Skeletal muscle tissue (tissue), 4 donors: ENCODE data around the gene FFAR3. TPM values are rescaled to one million over a fixed set of nuclear protein-coding genes. Genes with fewer than 3 reads are reported as not detected.
"Not testable (repeated sequence)": the region's sequence is repeated elsewhere in the genome, so short reads cannot be mapped to it uniquely, and the experiment has no call there.

Experiments
- H3K27ac ChIP-seq: one replicate; pipeline ENCODE4 v1.7.0; 2013; ENCODE audit warnings: mild to moderate bottlenecking, low read depth, low read length, inconsistent platforms
- H3K27me3 ChIP-seq, 3 donors: one replicate each; pipeline ENCODE4 v1.7.0; 2013; ENCODE audit warnings: low read length in 3 of 3; ENCODE audit not compliant: control insufficient read depth in 3 of 3, insufficient read depth in 3 of 3
- H3K36me3 ChIP-seq, 3 donors: one replicate each; pipeline ENCODE4 v1.7.0; 2013; ENCODE audit warnings: low read length in 3 of 3; ENCODE audit not compliant: control insufficient read depth in 3 of 3, insufficient read depth in 3 of 3
- H3K4me1 ChIP-seq, 3 donors: one replicate each; pipeline ENCODE4 v1.7.0; 2013; ENCODE audit warnings: low read length in 3 of 3, mild to moderate bottlenecking in 3 of 3; ENCODE audit not compliant: control insufficient read depth in 3 of 3, insufficient read depth in 3 of 3
- H3K4me3 ChIP-seq, 3 donors: one replicate each; pipeline ENCODE4 v1.7.0; 2013; ENCODE audit warnings: low read length in 3 of 3
- H3K9ac ChIP-seq, 3 donors: one replicate each; pipeline ENCODE4 v1.7.0; 2013; ENCODE audit warnings: low read length in 3 of 3, mild to moderate bottlenecking in 3 of 3, moderate library complexity in 2 of 3, low read depth in 1 of 3
- H3K9me3 ChIP-seq, 3 donors: one replicate each; pipeline ENCODE4 v1.7.0; 2013; ENCODE audit warnings: low read length in 3 of 3; ENCODE audit not compliant: control insufficient read depth in 3 of 3
- total RNA-seq: library from RNA; depleted of rRNA; stranded (reverse); fragments of >200 nt; gene quantifications from one replicate; pipeline ENCODE4 v1.2.3, GENCODE V29; 2014
- donor health status: Osteomylitis.

Gene FFAR3
- total RNA-seq, 1 donor from 2014 or later, result not detected

- Histone ChIP-seq H3K36me3 (no peaks in the 10 kb centered on the region), H3K4me3 (no peak overlapping the region), H3K4me1 (no peaks in the 10 kb centered on the region), H3K27me3 (peaks cover 0 to 10% (median 4%) of the 10 kb centered on the region in 3 donors), H3K9ac (no peak overlapping the region), H3K9me3 (no peaks in the 10 kb centered on the region), H3K27ac (no peak overlapping the region)
Observed at GRCh38 chr19:35399948-35400772, 41.9 kb downstream of the FFAR3 start.

- H3K9me3 ChIP-seq, result no peaks in the 10 kb centered on the region
- H3K27me3 ChIP-seq, result peaks cover 0 to 9% (median 4%) of the 10 kb centered on the region in 3 donors
Observed at GRCh38 chr19:35400773-35401100, 42.5 kb downstream of the FFAR3 start.

GRCh38 chr19:35401416-35401815 is 43.2 kb downstream of the FFAR3 start:
- H3K27me3 ChIP-seq, H3K9me3 ChIP-seq, H3K4me3 ChIP-seq, H3K27ac ChIP-seq, H3K9ac ChIP-seq, H3K4me1 ChIP-seq, H3K36me3 ChIP-seq: not testable (repeated sequence)

More at GRCh38 chr19:35400773-35401100, 42.5 kb downstream of the FFAR3 start:
- H3K4me3 ChIP-seq, result no peak overlapping the region
- H3K4me1 ChIP-seq, result no peaks in the 10 kb centered on the region
- no peak overlapping the region for H3K9ac ChIP-seq
- H3K36me3 ChIP-seq, result no peaks in the 10 kb centered on the region
- H3K27ac ChIP-seq, result no peak overlapping the region

GRCh38 chr19:35403116-35403760 is 45.0 kb downstream of the FFAR3 start:
- Histone ChIP-seq H3K36me3 (no peaks in the 10 kb centered on the region), H3K27ac (no peak overlapping the region), H3K27me3 (peaks cover 0 to 5% (median 3%) of the 10 kb centered on the region in 3 donors), H3K4me1 (no peaks in the 10 kb centered on the region), H3K4me3 (no peak overlapping the region), H3K9me3 (no peaks in the 10 kb centered on the region), H3K9ac (no peak overlapping the region)

- no peaks in the 10 kb centered on the region for H3K9me3 ChIP-seq
- no peak overlapping the region for H3K9ac ChIP-seq
- no peaks in the 10 kb centered on the region for H3K4me1 ChIP-seq
- peaks cover 0 to 5% (median 0%) of the 10 kb centered on the region in 3 donors for H3K27me3 ChIP-seq
- H3K36me3 ChIP-seq, result no peaks in the 10 kb centered on the region
- no peak overlapping the region for H3K27ac ChIP-seq
- no peak overlapping the region for H3K4me3 ChIP-seq
Observed at GRCh38 chr19:35404879-35405622, 46.8 kb downstream of the FFAR3 start.

- Histone ChIP-seq H3K4me3 (no peak overlapping the region), H3K27me3 (peaks cover 0 to 2% (median 0%) of the 10 kb centered on the region in 3 donors), H3K36me3 (no peaks in the 10 kb centered on the region), H3K9me3 (no peaks in the 10 kb centered on the region), H3K9ac (no peak overlapping the region), H3K27ac (no peak overlapping the region), H3K4me1 (no peaks in the 10 kb centered on the region)
Observed at GRCh38 chr19:35407619-35408018, 49.4 kb downstream of the FFAR3 start.

GRCh38 chr19:35408284-35409171 is 50.3 kb downstream of the FFAR3 start:
- Histone ChIP-seq H3K4me3 (no peak overlapping the region), H3K36me3 (no peaks in the 10 kb centered on the region)

GRCh38 chr19:35409191-35409590 is 50.9 kb downstream of the FFAR3 start:
- Histone ChIP-seq H3K27me3 (peaks cover 0 to 6% (median 2%) of the 10 kb centered on the region in 3 donors), H3K9ac (no peak overlapping the region), H3K27ac (no peak overlapping the region), H3K36me3 (no peaks in the 10 kb centered on the region), H3K9me3 (no peaks in the 10 kb centered on the region), H3K4me3 (no peak overlapping the region), H3K4me1 (no peaks in the 10 kb centered on the region)

More at GRCh38 chr19:35408284-35409171, 50.3 kb downstream of the FFAR3 start:
- Histone ChIP-seq H3K9me3 (no peaks in the 10 kb centered on the region), H3K9ac (no peak overlapping the region), H3K4me1 (no peaks in the 10 kb centered on the region), H3K27me3 (peaks cover 0 to 2% (median 2%) of the 10 kb centered on the region in 3 donors), H3K27ac (no peak overlapping the region)
